ENCODE measurements around the gene ELSPBP1.

- TF ChIP-seq POLR2A (IDR thresholded peaks at IDR 0.05; ENCODE audit: borderline replicate concordance, extremely low read depth, insufficient read depth, insufficient read length) (no peak), POLR2AphosphoS5 (IDR thresholded peaks at IDR 0.05; ENCODE audit: low read depth, low read length) (no peak), REST (IDR thresholded peaks at IDR 0.05; ENCODE audit: low read depth) (no peak), EZH2 (IDR thresholded peaks at IDR 0.05) (no peak)
Observed at GRCh38 chr19:48025480-48025879, 31.0 kb downstream of the ELSPBP1 start.

Data from HCT116 (cell line).